NCI-H146 (cell line): Measurements from ENCODE around the gene ELMO2.
A peak's percentile ranks its signal among the peaks of the same experiment; 100 is the strongest.

ENCODE experiments used
- DNase-seq: peaks from one replicate; lab custom pipeline; 2025; lab: John Stamatoyannopoulos, UW

ELMO2 gene, protein sequence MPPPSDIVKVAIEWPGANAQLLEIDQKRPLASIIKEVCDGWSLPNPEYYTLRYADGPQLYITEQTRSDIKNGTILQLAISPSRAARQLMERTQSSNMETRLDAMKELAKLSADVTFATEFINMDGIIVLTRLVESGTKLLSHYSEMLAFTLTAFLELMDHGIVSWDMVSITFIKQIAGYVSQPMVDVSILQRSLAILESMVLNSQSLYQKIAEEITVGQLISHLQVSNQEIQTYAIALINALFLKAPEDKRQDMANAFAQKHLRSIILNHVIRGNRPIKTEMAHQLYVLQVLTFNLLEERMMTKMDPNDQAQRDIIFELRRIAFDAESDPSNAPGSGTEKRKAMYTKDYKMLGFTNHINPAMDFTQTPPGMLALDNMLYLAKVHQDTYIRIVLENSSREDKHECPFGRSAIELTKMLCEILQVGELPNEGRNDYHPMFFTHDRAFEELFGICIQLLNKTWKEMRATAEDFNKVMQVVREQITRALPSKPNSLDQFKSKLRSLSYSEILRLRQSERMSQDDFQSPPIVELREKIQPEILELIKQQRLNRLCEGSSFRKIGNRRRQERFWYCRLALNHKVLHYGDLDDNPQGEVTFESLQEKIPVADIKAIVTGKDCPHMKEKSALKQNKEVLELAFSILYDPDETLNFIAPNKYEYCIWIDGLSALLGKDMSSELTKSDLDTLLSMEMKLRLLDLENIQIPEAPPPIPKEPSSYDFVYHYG

DNA sequence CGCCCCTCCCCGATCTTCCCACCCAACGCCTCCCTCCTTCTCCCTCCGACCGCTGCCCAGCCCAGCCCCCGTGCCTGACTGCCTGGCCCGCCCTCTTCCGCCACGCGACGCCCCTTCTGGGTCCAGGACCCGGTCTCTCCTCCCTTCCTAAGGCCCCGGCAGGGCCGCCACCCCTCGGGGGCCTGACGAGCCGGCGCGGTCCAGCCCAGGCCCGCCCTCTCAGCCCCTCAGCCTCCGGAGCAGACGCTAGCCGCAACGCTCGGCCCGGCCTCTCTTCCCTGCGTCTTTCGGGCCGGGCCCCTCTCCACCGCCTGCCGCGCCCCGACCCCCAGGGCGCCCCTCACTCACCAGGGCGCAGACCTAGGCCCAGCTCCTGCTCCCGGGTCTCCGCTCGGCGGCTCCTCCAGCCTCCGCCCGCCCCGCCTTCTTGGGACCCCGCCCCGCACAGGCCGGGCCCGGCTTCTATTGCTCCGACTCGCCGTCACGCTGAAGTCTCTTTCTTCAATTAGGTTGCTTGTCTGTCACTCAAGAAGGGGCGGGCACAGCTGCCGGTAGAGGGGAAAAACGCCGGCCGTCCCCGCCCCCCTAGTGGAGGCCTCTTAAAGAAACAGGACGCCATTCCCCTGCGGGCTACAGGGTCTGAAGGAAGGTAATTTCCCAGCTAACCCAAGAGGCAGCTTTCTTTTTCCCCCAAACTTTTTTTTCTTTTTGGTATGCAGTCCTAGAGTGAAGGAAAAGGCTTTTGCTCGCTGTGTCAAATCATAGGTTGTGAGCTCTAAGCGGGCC is at the start of gene ELMO2:
Gene ELMO2 (minus strand): TSS at position 416 of the 786 bp plus-strand sequence. CDS start 12,133 bp downstream, outside the sequence.
- peak; percentile 99 for DNase-seq

DNA sequence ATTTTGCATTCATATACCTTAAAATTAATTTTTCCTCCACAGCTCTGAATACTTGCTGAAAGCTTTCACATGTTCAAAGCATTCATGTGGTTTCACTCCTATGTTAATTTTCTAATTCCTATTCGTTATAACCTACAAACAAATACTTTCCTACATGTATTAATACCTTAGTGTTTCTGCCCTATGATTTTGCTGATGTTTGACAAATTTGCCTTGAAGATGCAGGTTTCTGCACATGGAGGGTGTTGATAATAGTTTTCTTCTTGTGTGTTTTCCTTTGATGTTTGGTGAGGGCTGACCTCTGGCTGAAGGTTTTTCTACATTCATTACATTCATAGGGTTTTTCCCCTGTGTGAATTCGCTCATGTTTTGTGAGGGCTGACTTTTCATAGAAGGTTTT is 49.3 kb upstream of the ELMO2 start:
- DNase-seq: no peak

DNA sequence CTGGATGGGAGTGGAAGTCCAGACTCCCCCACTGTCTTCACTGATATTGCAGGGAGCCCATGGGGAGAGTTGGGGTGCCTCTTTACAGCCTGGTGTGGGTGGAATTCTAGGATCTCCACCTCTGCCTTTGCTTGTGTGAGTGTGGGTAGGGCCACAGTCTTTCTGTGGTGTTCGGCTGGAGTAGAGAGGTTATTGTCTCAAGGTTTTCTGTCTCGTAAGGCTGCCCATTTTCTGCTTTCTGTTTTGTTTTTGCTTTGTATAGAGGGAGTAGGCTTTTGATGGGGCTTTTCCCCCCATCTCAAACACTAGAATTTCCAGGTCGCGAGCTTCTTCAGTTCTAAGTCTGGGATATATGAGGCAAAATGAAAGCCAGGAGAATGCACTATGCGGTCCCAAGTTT is 40.4 kb upstream of the ELMO2 start:
- DNase-seq: no peak

DNA sequence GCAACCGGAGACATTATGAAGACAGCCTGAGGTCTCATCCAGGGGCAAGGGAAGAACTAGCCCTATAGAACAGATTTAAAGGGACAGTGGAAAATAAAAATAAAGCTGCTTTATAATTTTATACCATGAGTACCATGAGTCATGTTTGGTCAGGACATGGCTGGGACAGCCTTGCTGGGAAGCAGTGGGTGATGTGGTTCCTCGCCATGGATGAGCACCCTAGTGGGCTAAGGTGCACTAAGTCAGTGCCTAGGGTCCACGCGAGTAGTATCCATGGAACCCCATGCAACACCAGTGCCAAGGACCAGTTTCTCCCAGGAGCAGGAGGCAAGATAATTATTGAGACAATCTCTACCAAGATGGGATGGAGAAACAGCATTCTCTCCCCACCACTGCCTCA is 33.4 kb upstream of the ELMO2 start:
- no peak for DNase-seq

DNA sequence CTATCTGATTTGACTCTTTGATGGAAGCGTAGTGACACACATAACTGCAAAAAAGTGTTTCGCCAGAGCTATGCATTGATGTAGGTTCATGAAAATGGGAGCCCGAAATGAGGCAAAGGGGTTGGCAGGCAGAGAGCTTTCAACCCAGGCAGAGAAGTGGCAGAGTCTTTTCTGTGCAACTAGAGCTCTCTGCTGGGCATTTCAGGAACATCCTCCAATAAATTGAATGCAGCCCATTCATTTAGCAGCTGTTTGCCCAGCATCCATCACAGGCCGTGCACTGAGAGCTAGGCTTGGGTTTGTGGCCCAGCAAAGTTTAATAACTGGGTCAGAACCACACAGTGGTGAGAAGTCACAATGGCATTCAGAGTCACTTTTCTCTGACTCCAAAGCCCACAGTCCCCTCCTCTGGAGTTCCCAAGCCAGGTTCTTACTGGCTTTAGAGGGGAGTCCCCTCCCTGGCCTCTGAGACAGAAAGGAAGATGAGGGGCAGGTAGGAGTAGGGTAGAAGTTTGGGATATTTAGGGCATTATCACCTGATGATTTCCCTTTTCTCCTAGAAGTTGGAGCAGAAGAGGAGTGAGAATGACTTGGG is 31.8 kb upstream of the ELMO2 start:
- DNase-seq: peak; percentile 61

DNA sequence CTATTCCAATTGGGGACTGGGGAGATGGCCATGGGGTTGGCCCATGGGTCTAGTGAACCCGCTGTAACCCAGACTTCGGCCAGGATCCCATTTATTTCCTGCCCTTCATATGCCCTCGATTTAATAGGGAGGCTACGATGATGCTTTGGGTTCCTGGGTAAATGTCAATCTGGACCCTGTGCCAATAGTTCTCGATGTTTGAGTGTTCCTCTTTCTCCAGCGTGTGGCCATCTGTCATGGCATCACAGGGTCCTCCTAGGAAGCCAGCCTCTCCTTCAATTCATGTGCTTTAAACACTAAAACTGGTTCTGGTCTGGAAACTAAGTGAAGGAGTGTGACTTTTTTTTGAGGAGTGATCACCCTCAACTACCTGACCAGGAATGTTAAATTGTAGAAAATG is 28.7 kb upstream of the ELMO2 start:
- no peak for DNase-seq

DNA sequence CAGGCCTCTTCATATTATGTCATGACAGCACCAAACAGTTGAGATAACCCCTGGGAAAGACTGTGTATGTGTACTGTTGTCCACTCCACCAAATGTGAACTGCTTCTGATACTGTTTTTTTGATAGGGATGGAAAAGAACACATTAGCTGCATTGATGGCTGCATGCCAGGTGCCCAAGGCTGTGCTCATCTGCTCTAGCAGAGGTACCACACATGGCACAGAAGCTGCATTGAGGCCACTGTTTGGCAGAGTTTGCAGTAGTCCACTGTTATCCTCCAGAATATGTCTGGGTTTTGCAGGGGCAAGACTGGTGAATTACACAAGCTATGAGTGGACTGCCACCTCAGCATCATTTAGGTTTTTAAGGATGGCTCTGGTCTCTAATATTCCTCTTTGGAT is 28.2 kb upstream of the ELMO2 start:
- no peak for DNase-seq

DNA sequence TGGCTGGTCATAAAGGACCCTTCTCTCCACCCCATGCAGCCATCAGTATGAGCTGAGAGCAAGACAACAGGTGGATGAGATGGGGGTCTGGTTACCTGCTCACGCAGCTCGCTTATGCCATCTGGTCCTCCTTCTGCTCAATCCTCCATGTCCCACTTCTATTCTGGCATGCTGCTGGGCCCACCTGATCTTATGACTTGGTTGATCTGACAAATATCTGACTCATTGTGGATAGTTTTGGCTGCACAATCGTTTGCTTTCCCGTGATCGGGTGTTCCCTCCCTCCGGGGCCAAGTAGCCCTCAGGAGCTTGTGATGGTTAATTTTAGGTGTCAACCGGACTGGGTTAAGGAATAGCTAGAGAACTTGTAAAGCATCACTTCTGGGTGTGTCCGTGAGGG is 26.6 kb upstream of the ELMO2 start:
- DNase-seq: no peak

DNA sequence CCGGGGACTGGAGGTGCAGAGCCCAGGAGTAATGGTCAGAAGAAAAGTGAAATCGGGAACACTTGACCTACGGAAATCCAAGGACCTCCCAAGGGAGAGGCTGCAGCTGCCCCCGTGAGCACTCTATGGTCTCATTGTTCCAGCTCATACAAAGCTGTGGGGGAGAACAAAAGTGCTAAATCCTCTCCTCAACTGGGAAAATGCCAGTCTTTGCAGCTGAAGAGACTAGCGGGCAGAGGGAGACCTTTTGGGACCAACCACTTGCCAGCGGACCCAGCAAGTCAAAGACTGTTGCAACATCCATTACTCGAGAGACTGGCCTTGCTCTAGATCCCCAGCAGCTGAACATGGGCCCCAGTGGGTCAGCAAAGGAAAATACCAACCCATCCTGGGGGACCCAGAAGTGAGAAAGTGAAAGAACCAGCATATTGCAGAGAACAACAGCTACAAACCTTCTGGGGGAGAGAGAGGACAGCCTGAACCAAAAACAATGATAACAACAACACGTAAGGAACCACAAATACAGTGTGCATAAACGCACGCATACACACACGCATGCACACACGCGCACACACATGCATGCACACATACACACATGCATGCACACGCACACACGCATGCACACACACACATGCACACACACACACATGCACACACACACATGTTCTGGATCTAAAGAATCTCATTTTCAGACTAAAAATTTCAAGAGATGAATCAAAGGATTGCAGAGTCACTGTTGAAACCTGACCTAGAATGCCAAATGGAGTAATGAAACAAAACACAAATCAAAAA is 24.7 kb upstream of the ELMO2 start:
- DNase-seq: no peak

DNA sequence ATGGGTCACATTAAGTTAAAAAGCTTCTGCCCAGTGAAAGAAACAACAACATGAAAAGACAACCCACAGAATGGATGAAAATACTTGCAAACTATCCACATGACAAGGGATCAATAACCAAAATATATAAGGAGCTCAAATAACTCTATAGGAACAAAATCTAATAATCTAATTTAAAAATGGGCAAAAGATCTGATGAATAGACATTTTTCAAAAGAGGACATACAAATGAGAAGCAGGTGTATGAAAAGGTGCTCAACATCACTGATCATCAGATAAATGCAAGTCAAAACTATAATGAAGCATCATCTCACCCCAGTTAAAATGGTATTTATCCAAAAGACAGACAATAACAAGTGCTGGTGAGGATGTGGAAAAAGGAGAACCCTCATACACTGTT is 21.0 kb upstream of the ELMO2 start:
- no peak for DNase-seq

DNA sequence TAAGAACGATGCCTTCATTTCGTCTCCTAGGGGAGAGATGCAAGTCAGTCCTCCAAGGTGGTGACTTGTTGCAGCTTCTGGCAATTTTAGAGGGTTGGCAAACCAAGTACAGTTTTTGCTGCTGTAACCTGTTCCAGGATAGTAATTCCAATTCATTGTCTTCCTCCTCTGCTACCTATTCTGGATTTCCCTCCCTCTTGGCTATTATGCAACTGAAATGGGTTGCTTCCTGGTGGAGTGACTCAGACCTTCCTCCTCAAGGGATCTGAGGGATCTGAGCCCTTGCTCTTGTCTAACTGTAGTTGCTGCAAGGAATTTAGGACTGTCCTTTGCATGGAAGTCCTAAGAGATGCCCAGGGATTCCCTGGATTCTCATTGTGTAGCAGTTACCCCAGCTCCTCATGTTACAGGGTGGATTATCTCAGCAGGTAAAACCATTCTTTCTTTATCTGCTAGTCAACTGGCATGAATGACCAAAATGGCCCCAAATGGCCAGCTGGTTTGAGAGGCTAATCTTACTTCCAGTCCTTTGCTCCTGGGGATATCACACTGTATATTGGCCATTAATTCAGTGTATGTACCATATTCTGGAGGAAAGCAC is 17.6 kb upstream of the ELMO2 start:
- peak; percentile 74 for DNase-seq

DNA sequence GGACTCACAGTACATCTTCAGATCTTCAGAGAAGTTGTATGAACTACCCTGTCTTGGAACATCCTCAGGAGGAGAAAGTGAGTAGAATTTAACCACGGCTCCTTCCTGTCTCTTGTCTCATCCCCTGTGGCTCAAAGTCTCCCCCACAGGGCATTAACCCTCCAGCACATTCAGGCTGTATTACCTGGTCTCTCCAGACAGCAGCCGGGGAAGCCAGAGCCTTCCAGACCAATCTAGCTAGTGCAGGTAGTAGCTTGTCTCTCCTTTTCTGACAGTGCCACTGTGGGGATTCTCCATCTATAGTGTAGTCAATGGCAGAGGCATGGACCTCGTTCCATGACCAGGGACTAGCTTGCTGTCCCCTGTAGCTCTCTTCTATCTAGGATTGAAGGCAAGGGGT is 16.9 kb upstream of the ELMO2 start:
- DNase-seq: no peak

DNA sequence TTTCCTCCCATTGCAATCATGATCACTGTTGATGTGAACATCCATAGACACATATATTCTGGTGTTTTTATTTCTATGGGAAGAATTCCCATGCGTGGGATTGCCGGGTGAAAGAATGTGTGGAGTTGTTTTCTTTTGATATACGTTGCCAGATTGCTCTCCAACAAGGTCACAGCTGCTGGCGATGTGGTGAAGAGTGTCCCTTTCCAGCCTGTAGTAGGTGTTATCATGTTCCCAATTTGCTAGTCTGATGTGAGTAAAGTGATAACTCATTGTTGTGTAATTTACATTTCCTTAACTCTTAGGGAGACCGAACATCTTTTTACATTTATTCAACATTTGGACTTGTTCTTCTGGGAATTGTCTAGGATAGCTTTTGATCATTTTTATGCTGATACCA is 14.5 kb upstream of the ELMO2 start:
- DNase-seq: no peak

DNA sequence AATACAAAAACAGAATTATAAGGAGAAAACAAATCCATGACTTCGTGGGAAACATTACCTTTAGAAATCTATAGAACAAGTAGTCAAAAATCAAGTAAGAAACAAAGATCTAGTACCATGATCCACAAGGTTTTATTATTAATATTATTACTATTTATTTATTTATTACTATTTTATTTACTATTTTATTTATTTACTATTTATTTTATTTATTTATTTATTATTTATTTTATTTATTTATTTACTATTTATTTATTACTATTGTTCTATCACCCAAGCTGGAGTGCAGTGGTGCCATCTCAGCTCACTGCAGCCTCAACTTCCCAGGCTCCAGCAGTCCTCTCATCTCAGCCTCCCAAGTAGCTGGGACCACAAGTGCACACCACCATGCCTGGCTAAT is 13.5 kb upstream of the ELMO2 start:
- no peak for DNase-seq

DNA sequence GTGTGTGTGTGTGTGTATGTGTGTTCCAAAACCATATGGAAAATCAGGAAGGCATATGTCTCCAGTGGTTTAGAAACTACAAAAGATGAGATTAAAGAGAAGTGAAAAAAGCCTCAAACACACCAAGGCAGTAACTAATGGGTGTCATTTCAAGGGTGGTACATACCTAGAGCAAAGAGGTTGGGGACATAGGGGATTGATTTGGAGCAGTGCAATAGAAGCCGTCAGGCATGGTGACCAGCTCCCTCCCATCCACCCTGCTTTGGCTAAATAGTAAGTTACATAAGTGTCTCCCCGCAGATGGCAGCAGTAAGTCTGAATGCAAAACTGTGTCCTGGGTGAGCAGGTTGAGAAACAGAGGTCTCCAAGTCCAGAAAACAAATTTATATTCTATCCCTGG is 10.4 kb upstream of the ELMO2 start:
- no peak for DNase-seq

DNA sequence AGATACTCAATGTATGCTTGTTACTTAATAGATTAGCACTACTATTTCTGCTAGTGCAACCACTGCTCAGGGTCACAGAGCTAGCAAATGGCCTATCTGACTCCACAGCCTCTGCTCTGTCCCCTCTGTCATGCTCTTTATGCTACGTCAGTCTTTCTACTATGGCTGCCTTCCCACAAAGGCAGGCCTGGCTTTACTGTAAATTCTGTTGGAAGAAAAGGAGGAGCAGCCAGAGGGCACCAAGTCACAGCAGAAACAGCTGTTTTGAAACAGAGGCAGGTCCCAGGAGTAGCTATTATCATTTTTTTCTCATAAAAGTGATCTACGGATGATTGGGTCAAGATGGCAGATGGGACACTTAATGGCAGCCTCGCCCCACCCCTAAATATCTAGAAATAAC is 10.0 kb upstream of the ELMO2 start:
- DNase-seq: no peak

DNA sequence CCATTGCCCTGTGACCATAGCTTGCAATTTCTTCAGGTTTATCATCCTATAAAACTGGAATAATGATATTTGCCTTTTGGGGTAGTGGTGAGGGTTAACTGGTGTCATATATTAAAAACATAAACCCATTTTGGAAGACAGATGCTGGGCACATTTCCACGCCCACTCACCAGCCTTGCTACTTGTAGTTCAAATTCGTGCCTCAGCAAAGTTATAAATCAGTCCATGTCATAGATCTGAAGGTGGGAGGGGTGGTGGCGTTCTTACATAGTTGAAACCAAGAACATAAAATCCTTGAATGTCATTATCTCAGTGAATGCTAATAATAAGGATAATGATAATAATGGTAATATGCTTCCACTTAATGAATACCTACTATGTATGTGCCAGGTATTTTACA is 9.4 kb upstream of the ELMO2 start:
- DNase-seq: no peak

DNA sequence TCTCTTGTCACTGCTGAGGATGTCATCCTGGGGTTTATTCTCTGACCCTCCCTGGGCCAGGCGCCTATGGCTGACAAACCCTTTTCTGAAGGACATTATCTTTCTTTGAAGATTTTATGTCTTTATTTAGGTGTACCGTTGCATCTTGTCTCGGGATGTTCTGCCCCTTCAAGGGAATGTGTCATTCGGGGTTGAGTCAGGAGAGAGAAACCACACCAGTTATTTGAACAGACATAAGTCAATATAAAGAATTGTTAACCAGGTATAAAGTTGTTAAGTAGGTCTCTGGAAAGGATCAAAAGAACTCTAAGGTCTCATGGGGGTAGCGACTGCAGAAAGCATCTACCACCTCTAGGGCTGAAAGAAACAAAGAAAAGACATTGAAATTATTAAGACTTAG is 8.2 kb upstream of the ELMO2 start:
- DNase-seq: no peak

DNA sequence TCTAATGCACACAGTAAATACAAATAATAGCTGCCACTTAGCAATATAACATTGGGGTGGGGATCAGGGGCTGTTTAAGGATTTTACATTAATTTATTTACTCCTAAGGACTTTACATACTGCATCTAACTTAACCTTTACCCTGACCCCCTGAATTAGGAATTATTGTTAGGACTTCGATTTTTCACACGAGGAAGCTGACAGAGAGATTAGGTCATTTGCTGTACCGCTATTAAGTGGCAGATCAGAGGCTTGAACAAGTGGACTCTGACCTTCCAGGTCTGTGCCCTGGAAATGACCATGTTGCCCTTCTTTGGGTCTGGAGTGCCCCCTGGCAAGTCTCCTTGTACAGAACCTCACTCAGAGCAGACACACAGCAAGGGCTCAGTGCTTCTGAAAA is 5.2 kb upstream of the ELMO2 start:
- no peak for DNase-seq

DNA sequence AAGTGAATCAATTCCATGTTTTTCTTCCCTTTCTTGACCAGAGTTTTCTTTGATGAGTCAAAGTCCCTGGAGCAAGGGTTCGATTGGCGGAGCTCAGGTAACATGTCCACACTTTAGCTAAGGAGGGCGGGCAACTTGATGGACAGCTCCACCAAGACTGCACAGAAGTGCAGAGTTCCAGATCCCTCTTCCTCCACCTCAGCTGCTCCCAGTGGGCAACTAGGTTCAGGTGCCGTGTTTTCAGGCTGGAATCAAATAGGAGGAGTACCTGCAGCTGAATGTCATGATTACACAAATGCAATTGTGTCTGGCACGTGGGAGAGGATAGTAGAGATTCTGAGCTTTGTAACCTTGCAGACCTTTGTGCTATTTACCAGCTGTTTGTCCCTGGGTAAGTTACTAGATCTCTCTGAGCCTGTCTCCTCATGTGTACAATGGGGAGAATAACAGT is 1.9 kb upstream of the ELMO2 start:
- no peak for DNase-seq

DNA sequence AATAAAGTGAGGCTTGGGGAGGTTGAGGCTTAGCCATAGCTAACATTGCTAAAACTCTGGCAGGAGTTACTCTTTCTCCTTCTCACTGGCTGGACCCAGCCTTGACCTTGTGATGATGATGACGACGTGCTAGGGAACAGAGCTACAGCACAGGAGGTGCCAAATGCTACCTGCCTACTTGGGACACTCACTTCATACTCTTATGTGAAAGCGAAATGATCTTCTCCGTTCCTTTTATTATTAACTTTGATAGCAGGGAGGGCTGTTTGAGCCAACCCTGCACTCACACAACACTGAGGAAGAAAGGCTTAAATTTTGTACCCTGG is 1.2 kb upstream of the ELMO2 start:
- DNase-seq: no peak
